Activated naive CD8-positive, alpha-beta T cell treated with anti-CD3 and anti-CD28 coated beads for 36 hours (primary cell): ENCODE results near the gene PREP. TPM values are rescaled to one million over a fixed set of nuclear protein-coding genes. Genes with fewer than 3 reads are reported as not detected.

Experiments used
- DNase-seq: peaks from one replicate; pipeline ENCODE4 v3.0.0; 2021
- H3K27ac Mint-ChIP-seq: one replicate; pipeline ENCODE4 v1.8.0; 2022; ENCODE audit warnings: mild to moderate bottlenecking, moderate library complexity, mixed read lengths
- H3K27me3 Mint-ChIP-seq: one replicate; pipeline ENCODE4 v1.8.0; 2022; ENCODE audit warnings: mild to moderate bottlenecking, mixed read lengths
- H3K36me3 Mint-ChIP-seq: one replicate; pipeline ENCODE4 v1.8.0; 2021; ENCODE audit warnings: mild to moderate bottlenecking, mixed read lengths
- H3K4me1 Mint-ChIP-seq: one replicate; pipeline ENCODE4 v1.8.0; 2021; ENCODE audit warnings: mixed read lengths
- H3K4me3 Mint-ChIP-seq: one replicate; pipeline ENCODE4 v1.8.0; 2022; ENCODE audit warnings: mild to moderate bottlenecking, moderate library complexity, mixed read lengths
- H3K9me3 Mint-ChIP-seq: one replicate; pipeline ENCODE4 v1.8.0; 2022; ENCODE audit warnings: mixed read lengths
- total RNA-seq, 2 experiments: library from RNA; stranded (reverse); gene quantifications; one replicate each; pipeline ENCODE4 v1.2.3, GENCODE V29; 2021

Gene PREP
- total RNA-seq, 2 experiments from 2014 or later: 45.9 to 46.4 TPM

DNA sequence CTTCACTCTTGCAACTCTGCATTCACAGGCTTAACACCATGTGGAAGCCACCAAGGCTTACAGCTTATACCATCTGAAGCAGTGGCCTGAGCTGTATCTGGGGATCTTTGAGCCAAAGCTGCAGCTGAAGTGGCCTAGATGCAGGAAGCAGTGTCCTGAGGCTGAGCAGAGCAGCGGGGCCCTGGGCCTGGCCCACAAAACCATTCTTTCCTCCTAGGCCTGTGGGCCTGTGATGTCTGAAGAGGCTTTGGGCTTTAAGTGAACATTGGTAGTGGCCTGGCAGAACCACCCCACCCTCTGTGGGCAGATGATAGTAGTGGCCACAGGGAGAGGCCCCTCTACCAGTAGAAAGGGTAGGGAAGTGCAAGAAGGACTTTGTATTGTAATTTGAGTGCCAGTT lies 6.9 kb upstream of the PREP start:
- Mint-ChIP-seq H3K36me3 (peaks cover 2% of the 10 kb centered on the region), H3K27ac (no peak overlapping the region), H3K4me1 (peaks cover 6% of the 10 kb centered on the region), H3K4me3 (no peak overlapping the region), H3K9me3 (peaks cover 4% of the 10 kb centered on the region), H3K27me3 (peaks cover 46% of the 10 kb centered on the region)
- no peak for DNase-seq

DNA sequence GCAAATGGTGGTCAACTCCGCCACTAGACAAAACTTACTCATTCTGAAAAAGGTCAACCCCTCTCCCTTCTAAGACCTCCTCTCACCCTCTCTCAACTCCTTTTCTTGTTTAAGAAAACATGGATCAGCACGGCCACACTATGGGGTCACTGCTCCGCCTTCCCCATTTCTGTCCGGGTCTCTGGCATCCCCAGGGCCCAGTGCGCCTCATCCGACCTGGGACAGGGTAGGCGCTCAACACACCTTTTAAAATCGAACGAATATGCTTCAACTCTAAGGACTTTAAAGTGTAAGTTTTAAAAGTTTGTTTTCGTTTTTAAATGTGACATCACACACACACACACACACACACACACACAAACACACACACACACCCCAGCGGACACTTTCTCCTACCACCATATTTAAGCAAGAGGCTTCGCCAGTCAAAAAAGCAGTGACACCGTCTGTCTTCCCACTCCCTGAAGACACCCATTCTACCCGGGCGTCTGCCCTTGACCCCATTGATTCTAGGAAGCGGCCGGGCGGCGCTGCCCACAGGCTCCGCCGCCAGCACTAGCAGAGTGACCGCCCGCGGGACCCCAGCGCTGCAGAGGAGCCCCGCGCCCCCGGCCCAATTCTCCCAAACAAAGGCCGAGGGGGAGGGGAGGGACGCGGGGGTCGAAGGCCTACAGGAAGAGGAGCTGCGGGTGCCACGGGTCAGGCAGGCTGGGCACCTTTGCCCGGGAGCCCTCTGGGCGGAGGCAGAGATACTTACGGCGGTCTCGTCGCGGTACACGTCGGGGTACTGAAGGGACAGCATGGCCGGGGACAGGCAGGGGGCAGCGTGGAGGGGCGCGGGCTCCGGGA lies 568 bp downstream of the PREP start:
- peak overlapping the region; percentile 84 for H3K27ac Mint-ChIP-seq
- H3K4me3 Mint-ChIP-seq: peak overlapping the region; percentile 99
- H3K27me3 Mint-ChIP-seq: peaks cover 6% of the 10 kb centered on the region
- H3K9me3 Mint-ChIP-seq: no peaks in the 10 kb centered on the region
- no peak for DNase-seq
- H3K36me3 Mint-ChIP-seq: no peaks in the 10 kb centered on the region
- peaks cover 57% of the 10 kb centered on the region for H3K4me1 Mint-ChIP-seq

DNA sequence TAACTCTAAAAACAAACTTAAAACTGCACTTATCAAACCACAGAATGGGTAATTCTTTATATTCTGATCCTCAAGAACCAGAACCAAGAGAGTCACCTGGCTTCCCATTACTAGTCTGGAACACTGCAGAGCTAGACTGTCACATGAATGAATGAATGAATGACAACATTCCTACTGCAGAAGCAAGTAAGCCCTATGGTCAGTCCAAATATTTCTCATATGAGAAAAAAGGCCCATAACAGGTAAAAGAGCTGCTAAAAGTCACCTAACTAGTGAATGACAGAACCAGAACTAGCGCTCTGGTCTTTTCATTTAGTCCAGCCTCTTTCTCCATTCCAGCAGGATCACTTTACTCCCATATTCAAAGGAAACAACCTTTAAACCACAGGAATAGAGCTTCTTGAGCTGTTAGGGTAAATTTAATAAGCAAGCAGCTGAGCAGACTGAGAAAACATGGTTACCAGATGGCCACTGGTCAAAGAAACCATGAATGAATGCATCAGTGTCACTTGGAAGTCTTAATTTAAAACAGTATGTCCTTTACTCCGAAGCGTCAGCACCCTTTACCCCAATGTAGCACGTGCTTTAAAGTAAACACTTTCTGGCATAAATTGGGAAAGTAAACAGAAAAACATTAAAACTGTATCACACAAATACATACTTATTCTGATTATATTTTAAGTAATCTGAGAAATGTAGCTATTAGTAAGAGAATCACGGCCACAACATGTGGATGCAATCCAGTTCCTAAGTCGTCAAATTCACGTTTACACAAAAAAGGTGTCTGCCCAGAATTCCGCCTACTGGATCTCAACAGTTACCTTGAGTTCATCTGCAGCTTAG lies 1.4 kb downstream of the PREP start:
- H3K9me3 Mint-ChIP-seq: no peaks in the 10 kb centered on the region
- DNase-seq: no peak
- H3K4me3 Mint-ChIP-seq: peak overlapping the region; percentile 99
- H3K27me3 Mint-ChIP-seq: peaks cover 3% of the 10 kb centered on the region
- peaks cover 3% of the 10 kb centered on the region for H3K36me3 Mint-ChIP-seq
- peaks cover 57% of the 10 kb centered on the region for H3K4me1 Mint-ChIP-seq
- H3K27ac Mint-ChIP-seq: peak overlapping the region; percentile 84

DNA sequence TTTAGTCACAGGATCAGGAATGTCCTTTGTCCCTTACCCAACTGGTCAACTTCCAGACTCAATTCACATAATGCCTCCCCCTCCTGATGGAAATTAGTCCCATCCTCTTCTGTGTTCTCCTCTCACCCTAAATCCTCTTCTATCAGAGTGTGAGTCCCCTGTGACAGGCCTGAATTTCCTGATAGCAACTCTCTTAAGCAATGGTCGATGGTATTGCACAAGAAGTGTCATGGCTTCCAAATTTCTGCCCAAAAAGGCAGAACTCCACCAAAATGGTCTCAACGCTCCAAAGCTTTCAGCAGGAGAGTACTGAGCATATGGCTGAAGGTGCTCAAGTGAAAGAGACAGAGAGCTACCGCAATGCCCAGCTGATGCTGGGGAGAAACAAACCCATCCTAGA lies 2.4 kb downstream of the PREP start:
- Mint-ChIP-seq H3K27ac (no peak overlapping the region), H3K27me3 (no peaks in the 10 kb centered on the region), H3K4me1 (peaks cover 57% of the 10 kb centered on the region), H3K36me3 (peaks cover 10% of the 10 kb centered on the region), H3K9me3 (no peaks in the 10 kb centered on the region), H3K4me3 (no peak overlapping the region)
- no peak for DNase-seq

DNA sequence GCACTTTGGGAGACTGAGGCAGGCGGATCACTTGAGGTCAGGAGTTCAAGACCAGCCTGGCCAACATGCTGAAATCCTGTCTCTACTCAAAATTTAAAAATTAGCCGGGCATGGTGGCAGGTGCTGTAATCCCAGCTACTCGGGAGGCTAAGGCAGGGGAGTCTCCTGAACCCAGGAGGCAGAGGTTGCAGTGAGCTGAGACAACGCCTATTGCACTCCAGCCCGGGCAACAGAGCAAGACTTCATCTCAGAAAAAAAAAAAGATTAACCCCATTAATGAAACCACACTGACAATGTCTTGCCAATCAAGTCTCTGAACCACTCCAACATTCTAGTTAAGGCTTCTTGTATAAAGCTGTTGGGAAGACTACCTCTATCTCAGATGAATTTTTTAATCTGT lies 4.0 kb downstream of the PREP start:
- Mint-ChIP-seq H3K27ac (no peak overlapping the region), H3K4me1 (peaks cover 45% of the 10 kb centered on the region), H3K27me3 (no peaks in the 10 kb centered on the region), H3K9me3 (no peaks in the 10 kb centered on the region), H3K36me3 (peaks cover 10% of the 10 kb centered on the region), H3K4me3 (no peak overlapping the region)
- no peak for DNase-seq

DNA sequence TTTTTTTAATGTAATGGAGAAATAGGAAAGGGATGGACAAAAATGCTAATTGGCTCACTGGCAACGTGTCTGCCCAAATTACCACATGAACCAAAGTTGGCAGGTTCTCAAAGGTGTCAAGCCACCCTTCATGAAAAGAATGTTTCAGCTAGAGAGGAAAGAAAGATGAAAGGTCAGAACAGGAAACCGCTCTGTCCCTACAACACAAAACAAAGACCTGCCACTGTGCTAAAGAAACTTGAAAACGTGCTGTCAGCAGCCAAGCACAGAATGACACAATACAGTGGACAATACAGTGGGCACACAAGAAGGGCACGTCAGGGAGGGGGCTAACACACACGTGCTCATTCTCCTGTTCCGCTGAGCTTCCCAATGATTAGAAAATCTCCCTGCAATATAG lies 4.9 kb downstream of the PREP start:
- no peak overlapping the region for H3K4me3 Mint-ChIP-seq
- DNase-seq: no peak
- peaks cover 42% of the 10 kb centered on the region for H3K4me1 Mint-ChIP-seq
- H3K27me3 Mint-ChIP-seq: no peaks in the 10 kb centered on the region
- H3K9me3 Mint-ChIP-seq: no peaks in the 10 kb centered on the region
- no peak overlapping the region for H3K27ac Mint-ChIP-seq
- peaks cover 10% of the 10 kb centered on the region for H3K36me3 Mint-ChIP-seq

DNA sequence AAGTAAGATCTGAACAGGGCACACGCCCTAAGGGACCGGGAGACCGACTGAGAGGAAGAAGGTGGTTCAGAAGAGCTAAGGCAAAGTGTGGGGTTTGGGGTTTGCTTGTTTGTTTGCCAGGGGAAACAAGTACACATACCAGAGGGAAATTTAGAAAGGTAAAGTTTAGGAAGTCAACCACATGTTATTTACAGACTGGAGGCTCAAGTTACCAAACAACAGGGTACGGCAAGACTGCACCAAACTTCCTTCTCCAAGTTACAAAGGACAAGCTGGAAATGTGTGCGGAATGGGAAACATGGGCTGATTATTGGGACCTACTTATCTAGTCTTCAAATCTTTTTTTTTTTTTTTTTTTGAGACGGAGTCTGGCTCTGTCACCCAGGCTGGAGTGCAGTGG lies 11.2 kb downstream of the PREP start:
- Mint-ChIP-seq H3K4me3 (no peak overlapping the region), H3K36me3 (peaks cover 19% of the 10 kb centered on the region), H3K27ac (no peak overlapping the region), H3K9me3 (no peaks in the 10 kb centered on the region), H3K4me1 (peaks cover 7% of the 10 kb centered on the region), H3K27me3 (no peaks in the 10 kb centered on the region)
- DNase-seq: no peak

DNA sequence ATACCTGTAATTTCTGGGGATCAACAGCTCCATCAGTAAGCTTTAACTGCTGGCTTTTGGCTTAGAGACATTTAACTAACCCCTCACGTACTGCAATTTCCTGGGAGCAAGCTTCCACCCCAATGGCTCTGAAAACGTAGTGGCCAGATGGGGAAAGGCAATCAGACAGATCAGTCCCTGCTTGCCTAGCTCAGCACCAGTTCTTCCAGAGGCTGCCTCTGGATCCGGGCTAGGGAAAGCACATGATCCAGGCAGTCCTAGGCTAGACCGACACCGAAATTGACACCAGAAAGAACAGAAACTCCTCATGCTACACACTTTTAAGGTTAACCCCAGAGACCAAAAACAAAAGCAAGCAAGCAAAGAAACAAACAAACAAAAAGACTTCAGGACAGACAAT lies 13.3 kb downstream of the PREP start:
- Mint-ChIP-seq H3K4me3 (no peak overlapping the region), H3K27ac (no peak overlapping the region), H3K27me3 (no peaks in the 10 kb centered on the region), H3K36me3 (peaks cover 13% of the 10 kb centered on the region), H3K9me3 (no peaks in the 10 kb centered on the region), H3K4me1 (peaks cover 7% of the 10 kb centered on the region)
- DNase-seq: no peak

DNA sequence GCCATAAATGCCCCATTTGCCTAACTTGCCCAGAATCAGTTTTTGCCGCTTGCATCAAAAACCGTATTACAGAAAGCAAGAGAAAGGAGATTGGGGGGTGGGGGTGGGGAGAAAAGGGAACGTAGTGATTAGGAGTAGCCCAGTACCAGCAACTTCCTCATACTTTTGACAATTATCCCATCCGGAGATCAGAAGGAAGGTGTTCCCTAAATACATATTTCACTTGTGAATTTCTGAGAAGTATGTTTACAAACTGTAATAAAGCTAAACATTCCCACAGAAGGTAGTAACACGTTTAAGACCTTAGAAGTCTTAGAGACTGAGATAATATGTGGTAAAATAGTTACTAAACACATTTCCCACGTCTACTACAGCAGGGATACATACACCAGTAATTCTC lies 14.5 kb downstream of the PREP start:
- Mint-ChIP-seq H3K27ac (no peak overlapping the region), H3K4me1 (peaks cover 18% of the 10 kb centered on the region), H3K4me3 (no peak overlapping the region), H3K9me3 (no peaks in the 10 kb centered on the region), H3K36me3 (peaks cover 16% of the 10 kb centered on the region), H3K27me3 (no peaks in the 10 kb centered on the region)
- no peak for DNase-seq

DNA sequence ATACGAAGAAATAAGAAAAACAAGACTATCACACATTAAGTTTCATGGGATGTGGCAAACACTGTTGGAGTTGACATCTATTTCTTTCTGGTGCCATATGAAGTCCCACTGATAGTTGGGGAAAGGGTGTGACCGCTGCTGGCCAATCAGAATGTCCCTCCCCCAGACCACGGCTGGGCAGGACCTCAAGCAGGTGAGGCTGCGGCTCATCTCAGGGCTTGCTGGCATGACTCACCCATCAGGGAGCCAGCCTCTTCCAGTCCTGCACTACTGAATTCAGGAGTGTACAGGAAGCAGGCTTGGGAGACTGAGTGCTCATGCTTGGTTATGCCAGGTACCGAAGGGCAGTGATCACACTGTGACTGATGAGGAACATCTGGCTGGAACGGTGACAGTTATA lies 18.9 kb downstream of the PREP start:
- Mint-ChIP-seq H3K4me1 (peaks cover 42% of the 10 kb centered on the region), H3K27ac (no peak overlapping the region), H3K36me3 (peaks cover 11% of the 10 kb centered on the region), H3K4me3 (no peak overlapping the region), H3K9me3 (no peaks in the 10 kb centered on the region), H3K27me3 (no peaks in the 10 kb centered on the region)
- no peak for DNase-seq

DNA sequence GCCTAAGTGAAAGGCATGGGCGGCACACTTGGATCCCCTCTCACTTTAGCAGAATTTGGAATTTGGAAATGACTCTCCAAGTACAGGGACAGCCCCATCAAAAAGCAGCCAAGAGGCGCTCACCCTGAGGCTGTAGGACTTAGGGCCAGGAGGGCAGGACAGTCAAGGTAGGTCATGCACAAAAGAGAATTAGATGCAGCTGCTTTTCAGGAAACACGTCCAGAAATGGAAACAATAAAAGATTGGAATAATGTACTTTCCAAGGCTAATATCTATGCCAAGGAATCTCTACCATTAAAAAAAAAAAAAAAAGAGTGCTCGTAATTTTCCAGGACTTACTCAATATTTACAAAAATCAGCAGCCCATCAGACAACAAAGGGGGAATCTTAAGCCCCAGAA lies 19.9 kb downstream of the PREP start:
- Mint-ChIP-seq H3K4me1 (peaks cover 42% of the 10 kb centered on the region), H3K9me3 (no peaks in the 10 kb centered on the region), H3K4me3 (no peak overlapping the region), H3K27me3 (no peaks in the 10 kb centered on the region), H3K36me3 (peaks cover 11% of the 10 kb centered on the region), H3K27ac (no peak overlapping the region)
- DNase-seq: no peak

DNA sequence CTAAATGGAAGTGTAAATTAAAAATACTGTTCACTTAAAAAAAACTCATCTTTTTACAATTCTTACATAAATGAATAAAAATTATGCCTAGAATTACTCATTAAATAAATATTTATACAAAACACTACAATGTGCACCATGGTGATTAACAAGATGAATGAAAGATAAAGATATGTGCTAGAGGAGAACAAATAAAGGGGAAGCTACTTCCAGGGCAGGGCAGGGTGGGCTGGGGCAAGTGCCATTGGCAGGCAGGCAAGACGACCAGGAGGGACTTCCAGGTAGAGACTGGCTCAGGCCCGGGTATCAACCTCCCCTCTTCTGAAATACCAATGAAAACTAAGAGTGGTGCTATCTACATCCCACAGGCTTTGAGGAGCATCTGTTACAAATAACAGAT lies 20.4 kb downstream of the PREP start:
- Mint-ChIP-seq H3K27ac (no peak overlapping the region), H3K4me1 (peaks cover 42% of the 10 kb centered on the region), H3K4me3 (no peak overlapping the region), H3K36me3 (peaks cover 11% of the 10 kb centered on the region), H3K9me3 (no peaks in the 10 kb centered on the region), H3K27me3 (no peaks in the 10 kb centered on the region)
- DNase-seq: no peak

DNA sequence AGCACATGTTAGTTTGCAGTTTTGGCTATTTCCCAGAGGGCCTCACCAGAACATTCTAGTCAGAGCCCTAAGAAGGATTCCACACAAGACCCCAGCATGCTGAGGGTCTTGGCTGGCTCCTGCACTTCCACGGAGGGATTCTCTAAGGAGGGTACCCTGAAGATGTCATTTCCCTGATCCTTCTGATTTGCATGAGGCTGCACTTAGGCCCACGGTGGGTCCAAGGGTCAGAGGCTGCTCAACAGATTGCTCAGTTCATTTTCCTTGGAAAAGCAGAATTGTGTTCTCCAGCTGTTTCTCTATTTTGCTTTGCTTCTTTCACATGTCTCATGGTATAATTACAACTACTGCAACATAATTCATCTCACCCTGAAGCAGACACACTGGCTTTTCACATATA lies 22.2 kb downstream of the PREP start:
- no peak overlapping the region for H3K27ac Mint-ChIP-seq
- peaks cover 5% of the 10 kb centered on the region for H3K36me3 Mint-ChIP-seq
- DNase-seq: no peak
- no peaks in the 10 kb centered on the region for H3K27me3 Mint-ChIP-seq
- peaks cover 40% of the 10 kb centered on the region for H3K4me1 Mint-ChIP-seq
- no peak overlapping the region for H3K4me3 Mint-ChIP-seq
- H3K9me3 Mint-ChIP-seq: no peaks in the 10 kb centered on the region

DNA sequence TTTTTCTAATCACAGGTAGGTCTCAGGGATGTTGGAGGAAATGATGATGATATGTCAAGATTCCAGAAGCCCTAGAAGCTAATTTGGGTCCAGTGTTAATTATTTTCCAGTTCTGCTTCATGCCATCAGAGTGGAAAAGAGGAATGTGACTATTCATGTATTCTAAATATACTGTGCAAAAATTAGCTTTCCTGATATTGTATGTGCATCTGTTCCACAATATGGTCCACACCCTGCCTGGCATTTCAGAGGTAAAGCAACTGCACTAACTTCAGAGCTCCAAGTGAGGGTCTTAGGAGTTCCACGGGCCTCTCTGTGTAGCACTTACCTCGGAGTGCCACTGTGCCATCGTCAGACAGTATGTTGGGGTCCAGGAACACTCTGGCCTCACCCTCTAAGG lies 27.1 kb downstream of the PREP start:
- DNase-seq: no peak
- Mint-ChIP-seq H3K36me3 (peaks cover 21% of the 10 kb centered on the region), H3K4me1 (peaks cover 16% of the 10 kb centered on the region), H3K4me3 (no peak overlapping the region), H3K27me3 (no peaks in the 10 kb centered on the region), H3K9me3 (no peaks in the 10 kb centered on the region), H3K27ac (no peak overlapping the region)

DNA sequence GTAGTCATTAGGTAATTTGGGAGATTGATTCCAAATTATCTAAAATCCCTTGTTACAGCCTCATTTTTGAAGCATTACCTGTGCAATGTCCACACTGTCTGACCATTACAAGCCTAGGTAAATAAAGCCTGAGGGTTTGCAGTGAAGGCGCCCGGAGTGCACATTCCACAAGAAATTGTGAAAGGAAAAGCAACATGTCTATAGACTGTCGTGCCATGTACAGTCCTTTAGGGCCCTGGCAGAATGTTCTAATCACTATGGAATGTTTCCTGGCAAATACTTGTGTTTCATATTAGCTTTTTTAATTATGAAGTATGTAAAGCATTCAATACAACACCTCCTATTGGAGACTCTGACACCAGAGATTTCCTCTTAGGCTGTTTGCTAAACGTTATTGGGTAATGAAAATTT lies 28.9 kb downstream of the PREP start:
- peaks cover 2% of the 10 kb centered on the region for H3K4me1 Mint-ChIP-seq
- H3K9me3 Mint-ChIP-seq: no peaks in the 10 kb centered on the region
- H3K36me3 Mint-ChIP-seq: peaks cover 33% of the 10 kb centered on the region
- H3K27me3 Mint-ChIP-seq: no peaks in the 10 kb centered on the region
- no peak overlapping the region for H3K4me3 Mint-ChIP-seq
- no peak for DNase-seq
- no peak overlapping the region for H3K27ac Mint-ChIP-seq
